Renal cortical epithelial cell (primary cell): ENCODE results near the gene CCN2. TPM values are rescaled to one million over a fixed set of nuclear protein-coding genes. Genes with fewer than 3 reads are reported as not detected.

Source experiments
- DNase-seq: peaks from one replicate; pipeline ENCODE4 v3.0.0-alpha.2; 2011; ENCODE audit warnings: low read depth
- total RNA-seq: library from RNA; depleted of rRNA; stranded (reverse); fragments of >200 nt; gene quantifications from 2 replicates; pipeline ENCODE4 v1.2.3, GENCODE V29; 2014

The CCN2 gene, protein sequence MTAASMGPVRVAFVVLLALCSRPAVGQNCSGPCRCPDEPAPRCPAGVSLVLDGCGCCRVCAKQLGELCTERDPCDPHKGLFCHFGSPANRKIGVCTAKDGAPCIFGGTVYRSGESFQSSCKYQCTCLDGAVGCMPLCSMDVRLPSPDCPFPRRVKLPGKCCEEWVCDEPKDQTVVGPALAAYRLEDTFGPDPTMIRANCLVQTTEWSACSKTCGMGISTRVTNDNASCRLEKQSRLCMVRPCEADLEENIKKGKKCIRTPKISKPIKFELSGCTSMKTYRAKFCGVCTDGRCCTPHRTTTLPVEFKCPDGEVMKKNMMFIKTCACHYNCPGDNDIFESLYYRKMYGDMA
- 36.1 and 166 TPM in 2 replicates for total RNA-seq

DNA sequence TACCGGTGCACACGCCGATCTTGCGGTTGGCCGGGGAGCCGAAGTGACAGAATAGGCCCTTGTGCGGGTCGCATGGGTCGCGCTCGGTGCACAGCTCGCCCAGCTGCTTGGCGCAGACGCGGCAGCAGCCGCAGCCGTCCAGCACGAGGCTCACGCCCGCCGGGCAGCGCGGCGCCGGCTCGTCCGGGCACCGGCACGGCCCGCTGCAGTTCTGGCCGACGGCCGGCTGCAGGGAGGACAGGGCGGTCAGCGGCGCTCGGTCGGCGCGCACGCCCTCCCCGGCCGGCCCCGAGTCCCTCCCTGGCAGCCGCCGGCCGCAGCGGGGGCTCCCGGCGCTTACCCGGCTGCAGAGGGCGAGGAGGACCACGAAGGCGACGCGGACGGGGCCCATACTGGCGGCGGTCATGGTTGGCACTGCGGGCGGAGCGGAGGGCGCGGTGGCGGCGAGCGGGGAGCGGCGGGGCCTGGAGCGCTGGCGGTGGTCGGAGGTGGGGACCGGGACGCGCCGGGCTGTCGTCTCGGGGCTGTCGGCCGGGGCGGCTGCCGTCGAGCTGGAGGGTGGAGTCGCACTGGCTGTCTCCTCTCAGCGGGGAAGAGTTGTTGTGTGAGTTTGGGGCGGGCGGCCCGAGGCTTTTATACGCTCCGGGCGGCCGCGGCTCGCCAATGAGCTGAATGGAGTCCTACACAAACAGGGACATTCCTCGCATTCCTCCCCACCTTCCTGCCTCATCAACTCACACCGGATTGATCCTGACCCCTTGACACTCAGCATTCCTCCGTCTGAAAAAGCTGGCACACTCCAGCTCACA is at the start of gene CCN2:
Gene CCN2, minus strand, starts transcription at position 606 of the 809 bp plus-strand sequence. Its CDS starts 200 bp downstream, at position 406.
- DNase-seq = peak; percentile 99

DNA sequence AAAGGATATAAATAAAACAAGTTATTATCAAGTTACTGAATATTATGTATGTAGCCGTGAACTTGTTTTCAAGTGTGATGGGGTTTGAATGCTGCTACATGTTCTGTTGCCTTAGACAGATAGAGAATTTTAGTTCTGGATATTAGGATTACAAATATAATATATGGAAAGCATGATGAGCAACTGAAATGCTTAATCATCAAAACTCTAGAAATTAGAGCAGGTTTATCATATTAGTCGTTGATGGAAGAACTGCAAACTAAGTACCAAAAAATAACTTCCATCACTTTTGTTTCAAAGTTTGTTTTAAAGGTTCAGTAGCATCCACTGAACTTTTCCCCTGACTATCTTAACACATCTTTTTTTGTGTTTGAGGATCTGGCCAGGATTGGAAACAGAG is 49.1 kb upstream of the CCN2 start:
- DNase-seq = no peak

DNA sequence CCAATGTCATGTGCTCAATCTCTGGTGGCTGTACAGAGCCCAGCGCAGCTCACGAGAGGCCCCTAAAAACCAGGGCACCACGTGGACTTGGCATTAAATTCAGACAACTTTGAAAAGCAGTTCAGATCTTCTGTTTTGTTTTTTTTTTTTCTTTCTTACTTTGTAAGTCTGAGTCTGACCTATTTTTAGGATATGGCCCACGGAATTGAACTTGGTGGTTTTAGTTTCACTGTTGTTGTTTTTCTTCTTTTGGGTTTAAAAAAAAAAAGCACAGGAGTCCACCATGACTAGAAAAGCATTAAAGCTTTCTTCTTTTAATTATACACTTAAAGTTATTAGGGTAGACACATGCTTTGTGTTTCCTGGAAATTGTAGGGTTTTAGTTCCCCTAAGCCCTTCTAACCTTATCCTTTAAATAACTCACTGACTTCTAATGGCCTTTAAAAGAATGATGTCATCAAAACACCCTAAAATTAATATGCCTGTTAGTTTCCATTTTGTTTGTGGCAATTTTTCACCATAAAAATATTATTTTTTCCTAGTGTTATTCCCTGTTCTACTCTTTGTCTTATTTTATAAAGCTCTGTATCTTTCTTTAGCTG is 48.5 kb upstream of the CCN2 start:
- DNase-seq = no peak

DNA sequence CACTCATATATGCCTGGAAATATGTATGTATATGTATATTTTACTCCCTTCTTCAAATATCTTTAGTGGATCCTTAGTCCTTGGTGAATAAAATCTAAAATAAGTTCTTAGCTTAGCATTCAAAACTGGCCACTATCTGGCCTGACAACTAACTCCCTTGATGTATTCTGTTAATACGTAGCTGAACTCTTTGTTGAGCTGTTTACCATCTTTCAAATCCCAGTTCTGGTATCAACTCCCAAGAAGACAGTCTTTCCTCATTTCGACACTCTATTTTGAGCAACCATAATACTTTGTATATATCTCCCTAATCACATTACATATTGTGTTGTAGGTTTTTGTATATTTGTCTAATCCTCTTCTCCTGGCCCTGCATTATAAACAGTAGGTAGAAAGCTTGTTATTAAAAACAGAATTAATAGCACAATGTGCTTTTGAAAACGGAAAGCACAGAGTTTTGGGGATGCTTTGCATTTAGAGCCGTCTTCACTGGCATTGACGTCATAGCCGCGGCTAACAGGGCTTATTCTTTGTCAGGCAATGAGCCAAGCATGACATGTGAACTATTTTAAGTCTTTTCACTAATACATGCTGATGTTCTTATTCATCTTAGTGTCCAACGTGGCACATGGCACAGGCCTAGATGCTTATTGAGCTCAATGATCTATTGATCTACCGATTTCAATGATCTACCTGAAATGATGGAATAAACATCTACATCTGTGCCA is 47.2 kb upstream of the CCN2 start:
- DNase-seq = no peak

- DNase-seq = no peak
Measured at GRCh38 chr6:131997429-131998153, 46.4 kb upstream of the CCN2 start.

DNA sequence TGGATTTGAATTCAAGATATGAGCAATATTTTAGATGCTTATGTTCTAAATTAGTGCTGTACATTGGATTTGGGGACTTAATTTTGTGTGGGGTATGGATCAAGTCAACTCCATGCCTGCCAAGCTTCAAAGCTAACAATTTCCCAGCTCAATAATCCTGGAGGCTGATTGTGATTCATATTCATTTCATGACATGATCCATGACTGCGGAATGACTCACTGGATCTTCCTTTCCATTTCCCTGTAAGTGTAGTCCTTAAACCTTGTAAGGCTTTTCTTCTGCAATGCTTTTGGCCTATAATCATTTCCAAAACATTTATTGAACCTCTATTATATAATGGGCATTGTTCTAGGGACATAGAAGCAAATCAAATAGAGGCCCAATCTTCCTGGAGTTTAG is 44.7 kb upstream of the CCN2 start:
- peak; percentile 79 for DNase-seq

GRCh38 chr6:131992557-131992956 is 41.4 kb upstream of the CCN2 start:
- DNase-seq = no peak

DNA sequence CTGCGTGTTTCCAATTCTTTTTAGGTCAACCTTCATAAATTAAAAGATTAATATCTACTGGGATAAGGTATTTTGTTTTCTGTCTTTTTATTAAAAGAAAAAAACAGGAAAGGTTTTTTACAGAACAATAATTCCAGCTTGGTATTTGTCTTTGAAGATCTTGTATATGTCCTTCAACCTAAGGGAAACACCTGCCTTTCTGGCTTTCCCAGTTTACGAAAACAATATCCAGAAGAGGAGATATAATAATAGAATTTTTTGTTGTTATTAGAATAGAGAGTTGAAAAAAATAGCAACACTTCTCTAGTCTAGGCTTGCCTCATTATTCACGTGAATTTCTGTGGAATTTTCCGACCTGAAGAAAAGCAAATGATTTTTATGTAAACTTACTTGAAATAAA is 37.9 kb upstream of the CCN2 start:
- DNase-seq = no peak

GRCh38 chr6:131982740-131983259 is 31.6 kb upstream of the CCN2 start:
- DNase-seq = peak; percentile 70

GRCh38 chr6:131981624-131981978 is 30.4 kb upstream of the CCN2 start:
- no peak for DNase-seq

GRCh38 chr6:131980791-131981623 is 29.8 kb upstream of the CCN2 start:
- no peak for DNase-seq

- no peak for DNase-seq
Measured at GRCh38 chr6:131980338-131980790, 29.2 kb upstream of the CCN2 start.

DNA sequence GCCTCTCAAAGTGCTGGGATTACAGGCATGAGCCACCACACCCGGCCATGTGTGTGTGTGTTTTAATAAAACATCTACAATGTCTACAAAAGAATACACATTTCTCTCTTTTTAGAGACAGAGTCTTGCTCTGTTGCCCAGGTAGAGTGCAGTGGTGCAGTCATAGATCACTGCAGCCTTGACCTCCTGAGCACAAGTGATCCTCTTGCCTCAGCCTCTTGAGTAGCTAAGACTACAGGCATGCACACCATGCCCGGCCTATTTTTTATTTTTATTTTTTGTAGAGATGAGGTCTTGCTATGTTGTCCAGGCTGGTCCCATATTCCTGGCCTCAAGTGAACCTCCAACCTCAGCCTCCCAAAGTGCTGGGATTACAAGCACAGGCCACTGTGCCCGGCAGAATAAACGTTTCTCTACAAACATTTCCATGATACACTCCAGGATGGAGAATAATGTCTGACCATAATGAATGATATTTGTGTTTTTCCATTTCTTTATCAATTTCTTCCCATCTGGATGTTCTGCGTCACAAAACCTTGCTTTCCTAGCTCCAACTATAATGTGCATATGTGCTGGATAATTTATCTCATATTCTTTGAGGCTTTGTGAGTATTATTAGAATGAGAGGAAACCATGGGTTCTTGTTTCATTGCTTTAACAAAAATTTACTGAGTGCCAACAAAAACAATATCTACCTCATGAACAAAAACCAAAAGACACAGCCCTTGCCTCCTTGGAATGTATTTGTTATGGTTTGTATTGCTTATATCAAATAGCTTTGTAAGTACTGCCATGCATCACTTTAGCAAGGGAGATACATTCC is 28.6 kb upstream of the CCN2 start:
- peak; percentile 87 for DNase-seq

GRCh38 chr6:131978522-131978921 is 27.4 kb upstream of the CCN2 start:
- DNase-seq = no peak

GRCh38 chr6:131976545-131977061 is 25.4 kb upstream of the CCN2 start:
- DNase-seq = no peak

- no peak for DNase-seq
Measured at GRCh38 chr6:131972741-131973140, 21.6 kb upstream of the CCN2 start.

GRCh38 chr6:131970076-131970859 is 19.1 kb upstream of the CCN2 start:
- DNase-seq = no peak

DNA sequence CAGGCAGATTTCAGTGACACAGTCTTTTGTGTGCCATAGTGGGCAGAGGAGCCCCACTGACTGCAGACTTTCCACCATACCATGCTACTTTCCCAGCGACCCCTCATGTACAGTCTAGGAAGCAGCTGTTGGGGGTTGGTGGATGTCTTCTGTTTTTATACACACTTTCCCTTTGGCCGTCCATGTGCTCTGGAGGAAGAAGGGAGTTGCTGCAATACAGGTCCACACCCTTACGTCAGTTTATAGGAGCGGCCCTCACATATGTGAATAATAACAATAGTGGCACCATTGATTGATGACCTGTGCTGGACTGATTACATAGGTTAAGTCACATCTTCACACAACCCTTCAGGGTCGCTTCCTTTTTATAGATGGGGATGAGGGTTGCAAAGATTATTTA is 17.5 kb upstream of the CCN2 start:
- no peak for DNase-seq
